PC-3 (cell line): ENCODE measurements around the gene ELL2. TPM values are rescaled to one million over a fixed set of nuclear protein-coding genes. Genes with fewer than 3 reads are reported as not detected.
A peak's percentile ranks its signal among the peaks of the same experiment; 100 is the strongest.

Experiments
- ATAC-seq: fragments of 200-7000 bp; cut with Tn5 transposase; 2 replicates; pipeline ENCODE4 v1.9.1; 2020; ENCODE audit warnings: mild to moderate bottlenecking, moderate library complexity
- BruUV-seq: library from RNA; stranded (reverse); fragments of 400-500 nt; replicated peaks from 2 replicates; lab custom pipeline; 2021; lab: Mats Ljungman, UMichigan
- CTCF ChIA-PET: fragments of 300-600 bp; sonication (Branson Sonifier 250); formaldehyde crosslinking; loops from one replicate; lab custom pipeline; 2022; ENCODE audit warnings: antibody characterized with exemption; lab: Charles Lee
- POLR2A ChIA-PET: fragments of 300-600 bp; sonication (Branson Sonifier 250); formaldehyde crosslinking; loops from one replicate; lab custom pipeline; 2022; ENCODE audit warnings: antibody characterized with exemption; ENCODE audit not compliant: unreplicated experiment; lab: Charles Lee
- DNase-seq: peaks from one replicate; pipeline ENCODE4 v3.0.0-alpha.2; 2015
- H2AFZ ChIP-seq: fragments of 300-600 bp; sonication (generic); 2 replicates; pipeline ENCODE4 v1.6.0; 2016; ENCODE audit warnings: antibody characterized with exemption, low read length
- H3F3A ChIP-seq: fragments of 300-600 bp; sonication (generic); one replicate; pipeline ENCODE4 v1.6.0; 2017; ENCODE audit warnings: antibody characterized with exemption, low read length, control low read depth, mild to moderate bottlenecking; ENCODE audit not compliant: unreplicated experiment
- H3K27ac ChIP-seq: fragments of 300-600 bp; sonication (generic); 2 replicates; pipeline ENCODE4 v1.5.1; 2016; ENCODE audit warnings: mild to moderate bottlenecking, low read length
- H3K27me3 ChIP-seq: fragments of 300-600 bp; sonication (generic); 2 replicates; pipeline ENCODE4 v1.6.1; 2016; ENCODE audit warnings: low read length, mixed read lengths
- H3K36me3 ChIP-seq: fragments of 300-600 bp; sonication (generic); 2 replicates; pipeline ENCODE4 v1.6.1; 2016; ENCODE audit warnings: low read depth, mixed run types, low read length, mixed read lengths
- H3K4me1 ChIP-seq: fragments of 300-600 bp; sonication (generic); 2 replicates; pipeline ENCODE4 v1.5.1; 2016; ENCODE audit warnings: low read length; ENCODE audit not compliant: insufficient read depth
- H3K4me2 ChIP-seq: fragments of 300-600 bp; sonication (generic); 2 replicates; pipeline ENCODE4 v1.6.0; 2016; ENCODE audit warnings: low read length
- H3K4me3 ChIP-seq: fragments of 300-600 bp; sonication (generic); 2 replicates; pipeline ENCODE4 v1.5.1; 2016; ENCODE audit warnings: mild to moderate bottlenecking, low read length, mixed read lengths
- H3K79me2 ChIP-seq: fragments of 300-600 bp; sonication (generic); 2 replicates; pipeline ENCODE4 v1.6.1; 2017; ENCODE audit warnings: low read length, mixed read lengths
- H3K9ac ChIP-seq: fragments of 300-600 bp; sonication (generic); 2 replicates; pipeline ENCODE4 v1.6.0; 2016; ENCODE audit warnings: mild to moderate bottlenecking, low read length
- H3K9me2 ChIP-seq: fragments of 300-600 bp; sonication (generic); replicated peaks from 2 replicates; pipeline ENCODE4 v1.6.1; 2016; ENCODE audit warnings: mixed run types, low read length, mixed read lengths
- H3K9me3 ChIP-seq: fragments of 300-600 bp; sonication (generic); 2 replicates; pipeline ENCODE4 v1.6.1; 2016; ENCODE audit warnings: low read length, mixed read lengths
- H4K20me1 ChIP-seq: fragments of 300-600 bp; sonication (generic); 2 replicates; pipeline ENCODE4 v1.6.1; 2016; ENCODE audit warnings: low read length, mixed read lengths
- EZH2 ChIP-seq: fragments of 300-600 bp; sonication (generic); IDR thresholded peaks from one replicate; pipeline ENCODE4 v1.6.1; 2017; ENCODE audit warnings: antibody characterized with exemption, mild to moderate bottlenecking, low read length; ENCODE audit not compliant: unreplicated experiment
- EZH2phosphoT487 ChIP-seq: fragments of 300-600 bp; sonication (generic); IDR thresholded peaks from 2 replicates; pipeline ENCODE4 v1.6.1; 2018; ENCODE audit warnings: mild to moderate bottlenecking, antibody characterized with exemption, low read length, borderline replicate concordance
- intact Hi-C: fragments of 100-400 bp; cut with micrococcal nuclease; formaldehyde crosslinking; loops from 2 replicates; pipeline ENCODE4 v1.9.0; 2023
- total RNA-seq: library from RNA; depleted of rRNA; stranded (reverse); fragments of >200 nt; gene quantifications from 2 replicates; pipeline ENCODE4 v1.2.3, GENCODE V29; 2014
- TF ChIP-seq, protein P1 (sequence below): fragments of 300-600 bp; sonication (generic); conservative IDR thresholded peaks from 2 replicates; pipeline ENCODE4 v1.5.1; 2017; ENCODE audit warnings: antibody characterized with exemption, low read depth, mild to moderate bottlenecking, low read length

ELL2 gene
- total RNA-seq, 1 experiment from 2014 or later = 72.2 TPM

DNA sequence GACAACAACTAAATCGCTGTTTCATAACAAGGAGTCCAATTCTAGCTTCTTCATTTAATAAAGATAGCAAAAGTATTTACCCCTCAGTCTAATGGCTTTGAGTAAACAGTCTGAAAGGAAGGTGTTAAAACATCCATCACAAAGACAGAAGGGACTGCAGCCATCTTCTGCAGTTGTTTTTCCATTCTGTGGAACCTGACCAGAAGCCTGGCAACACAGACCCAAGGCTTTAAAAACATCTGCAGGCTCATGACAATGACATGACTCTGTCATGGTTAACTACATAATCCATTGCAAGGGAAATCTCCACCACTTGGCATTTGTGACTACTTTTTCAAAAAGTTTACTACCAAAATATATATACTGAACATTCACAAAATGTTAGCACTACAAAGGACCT is 51.9 kb downstream of the ELL2 start:
- Histone ChIP-seq H3K4me2 (no peak overlapping the region), H3K4me3 (no peak overlapping the region), H3F3A (no peaks in the 10 kb centered on the region), H3K9me2 (no peaks in the 10 kb centered on the region), H3K36me3 (peaks cover 59% of the 10 kb centered on the region), H3K9me3 (no peaks in the 10 kb centered on the region), H2AFZ (no peak overlapping the region), H3K27me3 (no peaks in the 10 kb centered on the region), H3K79me2 (peaks cover 77% of the 10 kb centered on the region), H3K9ac (no peak overlapping the region), H3K4me1 (peaks cover 12% of the 10 kb centered on the region), H4K20me1 (no peaks in the 10 kb centered on the region), H3K27ac (peak overlapping the region; percentile 64)
- BruUV-seq = no TSS peak
- CTCF ChIA-PET = no interaction called here
- no peak for DNase-seq
- ATAC-seq = no peak
- POLR2A ChIA-PET = no interaction called here
- TF ChIP-seq EZH2 (no peak), EZH2phosphoT487 (no peak)
- TF ChIP-seq, protein P1, sequence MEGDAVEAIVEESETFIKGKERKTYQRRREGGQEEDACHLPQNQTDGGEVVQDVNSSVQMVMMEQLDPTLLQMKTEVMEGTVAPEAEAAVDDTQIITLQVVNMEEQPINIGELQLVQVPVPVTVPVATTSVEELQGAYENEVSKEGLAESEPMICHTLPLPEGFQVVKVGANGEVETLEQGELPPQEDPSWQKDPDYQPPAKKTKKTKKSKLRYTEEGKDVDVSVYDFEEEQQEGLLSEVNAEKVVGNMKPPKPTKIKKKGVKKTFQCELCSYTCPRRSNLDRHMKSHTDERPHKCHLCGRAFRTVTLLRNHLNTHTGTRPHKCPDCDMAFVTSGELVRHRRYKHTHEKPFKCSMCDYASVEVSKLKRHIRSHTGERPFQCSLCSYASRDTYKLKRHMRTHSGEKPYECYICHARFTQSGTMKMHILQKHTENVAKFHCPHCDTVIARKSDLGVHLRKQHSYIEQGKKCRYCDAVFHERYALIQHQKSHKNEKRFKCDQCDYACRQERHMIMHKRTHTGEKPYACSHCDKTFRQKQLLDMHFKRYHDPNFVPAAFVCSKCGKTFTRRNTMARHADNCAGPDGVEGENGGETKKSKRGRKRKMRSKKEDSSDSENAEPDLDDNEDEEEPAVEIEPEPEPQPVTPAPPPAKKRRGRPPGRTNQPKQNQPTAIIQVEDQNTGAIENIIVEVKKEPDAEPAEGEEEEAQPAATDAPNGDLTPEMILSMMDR = no peak
- intact Hi-C loops = no loop called here

GRCh38 chr5:95908799-95909198 is 52.9 kb downstream of the ELL2 start:
- Histone ChIP-seq H3K36me3 (peaks cover 67% of the 10 kb centered on the region), H3K27ac (peak overlapping the region; percentile 64), H3K27me3 (no peaks in the 10 kb centered on the region), H3K9me2 (no peaks in the 10 kb centered on the region), H3K79me2 (peaks cover 77% of the 10 kb centered on the region), H3F3A (no peaks in the 10 kb centered on the region), H3K4me2 (peak overlapping the region; percentile 24; the same call in 1 of the 2 replicates), H3K9ac (no peak overlapping the region), H4K20me1 (no peaks in the 10 kb centered on the region), H2AFZ (no peak overlapping the region), H3K9me3 (no peaks in the 10 kb centered on the region), H3K4me1 (peaks cover 12% of the 10 kb centered on the region), H3K4me3 (no peak overlapping the region)
- no TSS peak for BruUV-seq
- peak; percentile 88 for ATAC-seq
- ChIA-PET CTCF (no interaction called here), POLR2A (no interaction called here)
- TF ChIP-seq EZH2 = no peak
- TF ChIP-seq, protein P1 = no peak
- TF ChIP-seq EZH2phosphoT487 = no peak
- intact Hi-C loops = no loop called here
- peak; percentile 61 for DNase-seq

GRCh38 chr5:95907740-95908706 is 53.6 kb downstream of the ELL2 start:
- H3F3A ChIP-seq = no peaks in the 10 kb centered on the region
- TF ChIP-seq EZH2 = no peak
- TF ChIP-seq EZH2phosphoT487 = no peak
- TF ChIP-seq, protein P1 = no peak
- H3K4me3 ChIP-seq = no peak overlapping the region
- H3K27me3 ChIP-seq = no peaks in the 10 kb centered on the region
- peak overlapping the region; percentile 37 for H3K27ac ChIP-seq
- H3K9ac ChIP-seq = no peak overlapping the region
- no TSS peak for BruUV-seq
- H3K4me1 ChIP-seq = peaks cover 12% of the 10 kb centered on the region
- peak; percentile 32; the same call in 1 of the 2 replicates for ATAC-seq
- ChIA-PET POLR2A (no interaction called here), CTCF (no interaction called here)
- intact Hi-C loops = no loop called here
- no peaks in the 10 kb centered on the region for H3K9me3 ChIP-seq
- DNase-seq = no peak
- no peaks in the 10 kb centered on the region for H3K9me2 ChIP-seq
- no peaks in the 10 kb centered on the region for H4K20me1 ChIP-seq
- H3K4me2 ChIP-seq = no peak overlapping the region
- H3K36me3 ChIP-seq = peaks cover 64% of the 10 kb centered on the region
- no peak overlapping the region for H2AFZ ChIP-seq
- peaks cover 74% of the 10 kb centered on the region for H3K79me2 ChIP-seq
